Activated T-cell treated with anti-CD3 and anti-CD28 coated beads for 4 hours (primary cell): ENCODE data around the gene CHMP2A.
"Not testable (repeated sequence)": the region's sequence is repeated elsewhere in the genome, so short reads cannot be mapped to it uniquely, and the experiment has no call there.

Experiments used
- DNase-seq: peaks from one replicate; pipeline ENCODE4 v3.0.0-alpha.2; 2020

Gene CHMP2A

GRCh38 chr19:58510084-58510862, 44.6 kb downstream of the CHMP2A start:
- DNase-seq, result no peak

- no peak for DNase-seq
Measured at GRCh38 chr19:58509731-58510083, 45.2 kb downstream of the CHMP2A start.

GRCh38 chr19:58507602-58508223, 47.2 kb downstream of the CHMP2A start:
- DNase-seq, result not testable (repeated sequence)
